HG02571 (cell line): ENCODE measurements around the gene CCNO.

Experiments used
- ATAC-seq: cut with Tn5 transposase; IDR thresholded peaks from one replicate; pipeline ENCODE4 v1.9.1; 2021; ENCODE audit warnings: mild to moderate bottlenecking, moderate library complexity; ENCODE audit not compliant: unreplicated experiment

The CCNO gene

GRCh38 chr5:55223812-55224240, 9.6 kb downstream of the CCNO start:
- no peak for ATAC-seq

GRCh38 chr5:55222985-55223811, 10.2 kb downstream of the CCNO start:
- ATAC-seq, result no peak

- no peak for ATAC-seq
Observed at GRCh38 chr5:55222092-55222984, 11.1 kb downstream of the CCNO start.

- ATAC-seq, result no peak
Observed at GRCh38 chr5:55220433-55221185, 12.8 kb downstream of the CCNO start.

GRCh38 chr5:55219770-55220169, 13.6 kb downstream of the CCNO start:
- no peak for ATAC-seq

GRCh38 chr5:55218967-55219366, 14.4 kb downstream of the CCNO start:
- no peak for ATAC-seq

GRCh38 chr5:55211184-55211874, 22.1 kb downstream of the CCNO start:
- ATAC-seq, result no peak

GRCh38 chr5:55205001-55205400, 28.4 kb downstream of the CCNO start:
- no peak for ATAC-seq

GRCh38 chr5:55191165-55191564, 42.2 kb downstream of the CCNO start:
- ATAC-seq, result no peak

- ATAC-seq, result no peak
Observed at GRCh38 chr5:55188656-55189540, 44.5 kb downstream of the CCNO start.

GRCh38 chr5:55187370-55187769, 46.0 kb downstream of the CCNO start:
- ATAC-seq, result no peak
